NCI-H1105 treated with DMSO at 0.1 percent for 48 hours (cell line): Measurements from ENCODE around the gene NUAK1.
"Not testable (repeated sequence)": the region's sequence is repeated elsewhere in the genome, so short reads cannot be mapped to it uniquely, and the experiment has no call there.

ENCODE experiments used
- DNase-seq: peaks from one replicate; lab custom pipeline; 2025; lab: John Stamatoyannopoulos, UW

NUAK1 gene

DNA sequence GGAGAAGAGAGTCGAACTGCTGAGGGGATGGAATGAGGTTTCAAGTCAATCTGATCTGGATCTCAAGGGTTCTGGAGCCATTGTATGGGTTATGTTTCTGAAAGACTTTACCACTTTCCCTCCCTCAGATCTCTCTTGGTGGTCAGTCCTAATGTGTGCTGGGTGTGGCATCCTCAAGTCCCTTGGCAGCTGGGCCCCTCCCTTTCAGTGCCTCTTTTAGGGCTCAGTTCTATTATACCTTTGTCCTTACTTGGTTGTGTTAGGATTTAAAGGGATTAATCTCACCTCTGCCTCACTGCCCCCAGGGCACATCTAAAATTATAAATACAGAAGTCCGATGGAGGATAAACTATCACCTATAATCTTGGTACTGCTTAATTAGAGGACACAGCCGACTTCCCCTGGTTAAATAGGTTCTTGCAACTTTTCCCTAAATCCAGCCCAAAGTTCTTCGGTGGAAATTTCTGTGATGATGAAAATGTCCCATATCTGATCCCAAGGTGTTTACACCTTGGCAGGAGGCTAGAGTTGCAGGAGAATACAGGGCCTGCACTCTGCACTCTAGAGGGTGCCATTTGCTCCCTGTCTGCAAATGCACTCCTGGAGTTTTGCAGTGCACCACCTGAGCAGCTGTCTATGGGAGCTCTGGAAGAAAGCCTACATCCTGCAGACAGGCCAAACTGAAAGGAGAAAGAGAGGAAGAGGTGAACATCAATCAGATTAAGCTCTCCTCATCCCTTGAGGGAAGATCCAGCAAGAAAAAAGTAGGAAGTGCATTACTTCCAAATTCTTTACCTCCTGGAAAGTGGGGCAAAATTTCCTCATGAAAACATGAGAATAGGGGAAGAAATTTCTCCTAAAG lies 106.8 kb downstream of the NUAK1 start:
- DNase-seq: no peak

GRCh38 chr12:106030210-106031071 lies 108.3 kb downstream of the NUAK1 start:
- no peak for DNase-seq

- no peak for DNase-seq
Measured at GRCh38 chr12:106029532-106029931, 109.2 kb downstream of the NUAK1 start.

DNA sequence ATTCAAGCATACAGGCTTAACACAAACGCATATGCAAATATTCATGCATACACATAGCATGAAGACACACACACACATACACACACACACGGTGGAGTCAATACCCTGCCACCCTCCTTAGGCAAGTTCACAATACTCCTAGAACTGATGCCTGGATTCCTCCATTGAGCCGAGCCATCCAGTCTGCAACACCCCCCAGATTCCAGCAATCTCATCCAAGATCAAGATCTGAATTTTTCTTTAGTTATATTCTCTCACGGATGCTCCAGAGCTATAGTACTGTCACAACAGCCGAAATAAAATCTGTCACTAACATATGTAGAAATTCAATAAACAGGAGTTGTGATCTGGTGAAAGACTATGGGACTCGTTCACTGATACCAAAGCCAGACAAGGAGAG lies 110.8 kb downstream of the NUAK1 start:
- DNase-seq: no peak

- no peak for DNase-seq
Measured at GRCh38 chr12:106027286-106027685, 111.5 kb downstream of the NUAK1 start.

DNA sequence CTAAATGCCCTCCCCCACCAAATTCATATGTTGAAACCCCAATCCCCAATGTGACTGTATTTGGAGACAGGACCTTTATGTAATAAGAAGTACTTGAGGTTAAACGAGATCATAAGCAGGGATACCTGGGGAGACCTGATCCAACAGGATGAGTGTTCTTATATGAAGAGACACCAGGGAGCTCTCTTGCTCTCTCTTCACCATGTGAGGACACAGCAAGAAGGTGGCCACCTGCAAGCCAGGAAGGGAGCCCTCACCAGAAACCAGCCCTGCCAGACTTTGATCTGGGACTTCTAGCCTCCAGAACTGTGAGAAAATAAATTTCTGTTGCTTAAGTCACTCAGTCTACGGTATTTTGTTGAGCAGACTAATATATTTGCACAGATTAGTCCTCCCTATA lies 113.6 kb downstream of the NUAK1 start:
- DNase-seq: no peak

GRCh38 chr12:106023039-106023438 lies 115.7 kb downstream of the NUAK1 start:
- DNase-seq: no peak

DNA sequence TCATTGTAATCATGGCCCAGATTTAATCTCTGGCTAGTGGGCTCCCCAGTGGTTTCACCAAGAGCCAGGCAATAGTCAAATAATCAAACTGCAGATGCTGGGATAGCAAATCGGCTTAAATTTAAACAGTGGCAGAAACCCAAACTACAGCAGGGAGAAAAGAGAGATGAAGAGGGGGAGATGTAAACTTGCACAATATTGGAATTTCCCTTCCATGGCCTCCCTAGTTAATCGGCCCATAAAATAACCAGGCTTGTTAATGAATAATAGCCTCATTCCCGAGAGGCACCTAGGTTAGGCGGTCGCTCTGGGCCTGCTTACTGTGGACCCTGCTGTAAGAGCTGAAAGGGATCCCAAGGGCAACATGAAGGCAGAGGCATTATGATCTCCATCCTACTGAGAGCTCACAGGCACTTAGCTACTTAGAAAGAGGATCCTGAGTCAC lies 116.2 kb downstream of the NUAK1 start:
- no peak for DNase-seq

DNA sequence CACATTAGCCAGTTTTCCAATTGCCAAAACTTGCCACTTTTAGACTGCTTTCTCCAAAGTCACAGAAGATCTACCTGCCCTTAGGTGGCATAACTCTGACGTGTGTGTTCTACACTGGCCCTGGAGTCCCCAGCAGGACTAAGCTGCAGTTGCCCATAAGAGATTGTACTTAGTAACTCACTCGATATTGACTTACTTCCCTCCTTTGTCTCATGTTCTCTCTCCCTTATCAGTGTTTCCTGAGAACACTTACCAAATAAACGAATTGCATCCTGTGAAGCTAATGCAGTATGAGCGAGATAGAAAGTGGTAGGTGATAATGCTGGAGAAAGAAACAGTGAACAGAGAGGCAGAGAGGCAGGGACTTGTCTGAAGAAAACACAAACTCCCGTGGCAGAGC lies 117.2 kb downstream of the NUAK1 start:
- DNase-seq: no peak

DNA sequence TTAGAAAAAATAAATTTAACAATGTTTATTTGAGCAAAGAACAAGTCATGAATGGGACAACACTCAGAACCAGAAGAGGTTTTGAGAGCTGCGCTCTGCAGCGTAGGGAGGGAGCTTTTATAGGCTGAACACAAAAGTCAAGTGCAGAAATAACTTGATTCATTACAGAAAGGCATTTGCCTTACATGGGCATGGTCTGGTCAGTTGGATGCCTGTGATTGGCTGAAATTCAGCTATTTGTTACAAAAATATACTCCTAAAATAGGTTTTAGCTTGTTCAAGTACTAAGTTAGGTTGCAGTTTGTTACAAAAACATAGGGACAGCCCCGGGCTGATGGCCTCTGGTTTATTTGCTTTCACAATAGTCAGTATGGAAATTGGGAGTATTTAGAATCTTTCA lies 118.0 kb downstream of the NUAK1 start:
- no peak for DNase-seq

DNA sequence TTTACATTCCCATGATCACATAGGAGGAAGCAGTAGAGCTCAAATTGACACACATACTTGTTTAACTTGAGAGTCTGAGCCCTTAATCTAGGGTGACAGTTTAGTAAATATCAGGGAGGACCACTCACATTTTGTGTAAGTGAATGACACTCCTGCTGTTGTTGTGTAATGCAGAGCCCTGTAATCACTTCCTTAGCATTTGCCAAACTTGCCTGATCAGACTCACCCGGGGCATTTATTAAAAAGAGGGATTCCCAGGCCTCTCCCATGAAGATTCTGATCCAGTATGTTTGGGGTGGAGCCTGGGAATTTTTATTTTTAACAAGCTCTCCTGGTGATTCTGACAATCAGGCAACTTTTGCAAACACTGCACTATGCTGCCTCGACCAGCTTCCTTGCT lies 119.6 kb downstream of the NUAK1 start:
- DNase-seq: no peak

- no peak for DNase-seq
Measured at GRCh38 chr12:106018286-106018685, 120.5 kb downstream of the NUAK1 start.

- not testable (repeated sequence) for DNase-seq
Measured at GRCh38 chr12:106016601-106017278, 122.0 kb downstream of the NUAK1 start.

DNA sequence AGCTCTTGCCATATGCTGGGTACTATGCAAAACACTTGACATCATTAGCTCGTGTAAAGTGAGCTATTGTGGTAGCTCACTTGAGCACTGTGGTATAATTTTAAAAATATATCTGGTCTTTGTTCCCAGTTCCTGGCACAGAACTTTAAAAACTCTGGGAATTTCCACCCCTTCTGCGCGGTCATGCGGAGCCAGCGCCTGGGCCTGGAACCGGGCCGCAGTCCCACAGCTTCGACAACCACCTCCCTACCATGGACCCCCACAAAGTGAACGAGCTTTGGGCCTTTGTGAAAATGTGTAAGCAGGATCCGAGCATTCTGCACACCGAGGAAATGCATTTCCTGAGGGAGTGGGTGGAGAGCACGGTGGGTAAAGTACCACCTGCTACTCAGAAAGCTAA lies 123.1 kb downstream of the NUAK1 start:
- DNase-seq: no peak

GRCh38 chr12:106013941-106014340 lies 124.8 kb downstream of the NUAK1 start:
- DNase-seq: no peak
